Body of pancreas (tissue), 4 donors: ENCODE results near the gene TFB1M.
"Not testable (repeated sequence)": the region's sequence is repeated elsewhere in the genome, so short reads cannot be mapped to it uniquely, and the experiment has no call there.

Experiments used
- POLR2A ChIP-seq, 3 donors: fragments of 450-650 bp; IDR thresholded peaks; one replicate each; pipeline ENCODE4 v1.6.1; 2016; ENCODE audit warnings: antibody characterized with exemption in 3 of 3, mild to moderate bottlenecking in 2 of 3
- TF ChIP-seq, protein P1 (sequence below), 7 experiments: fragments of 450-650 bp in 4 of 7; fragments of 200-600 bp in 3 of 7; sonication (generic) in 3 of 7; IDR thresholded peaks; one replicate each; pipeline ENCODE4 v1.5.1; 2016 to 2019; ENCODE audit warnings: antibody characterized with exemption in 7 of 7

DNA sequence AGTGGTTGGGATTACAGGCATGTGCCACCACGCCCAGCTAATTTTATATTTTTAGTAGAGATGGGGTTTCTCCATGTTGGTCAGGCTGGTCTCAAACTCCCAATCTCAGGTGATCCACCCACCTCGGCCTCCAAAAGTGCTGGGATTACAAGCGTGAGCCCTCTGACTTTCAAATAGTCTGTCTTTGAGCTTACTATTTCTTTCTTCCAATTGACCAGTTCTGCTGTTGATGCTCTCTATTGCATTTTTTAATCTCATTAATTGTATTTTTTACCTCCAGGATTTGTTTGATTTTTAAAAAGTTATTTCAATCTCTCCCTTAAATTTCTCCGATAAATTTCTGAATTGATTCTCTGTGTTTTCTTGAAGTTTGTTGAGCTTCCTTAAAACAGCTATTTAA, 25.6 kb upstream of the TFB1M start:
- not testable (repeated sequence) for TF ChIP-seq POLR2A (IDR thresholded peaks at IDR 0.05)
- TF ChIP-seq, protein P1, sequence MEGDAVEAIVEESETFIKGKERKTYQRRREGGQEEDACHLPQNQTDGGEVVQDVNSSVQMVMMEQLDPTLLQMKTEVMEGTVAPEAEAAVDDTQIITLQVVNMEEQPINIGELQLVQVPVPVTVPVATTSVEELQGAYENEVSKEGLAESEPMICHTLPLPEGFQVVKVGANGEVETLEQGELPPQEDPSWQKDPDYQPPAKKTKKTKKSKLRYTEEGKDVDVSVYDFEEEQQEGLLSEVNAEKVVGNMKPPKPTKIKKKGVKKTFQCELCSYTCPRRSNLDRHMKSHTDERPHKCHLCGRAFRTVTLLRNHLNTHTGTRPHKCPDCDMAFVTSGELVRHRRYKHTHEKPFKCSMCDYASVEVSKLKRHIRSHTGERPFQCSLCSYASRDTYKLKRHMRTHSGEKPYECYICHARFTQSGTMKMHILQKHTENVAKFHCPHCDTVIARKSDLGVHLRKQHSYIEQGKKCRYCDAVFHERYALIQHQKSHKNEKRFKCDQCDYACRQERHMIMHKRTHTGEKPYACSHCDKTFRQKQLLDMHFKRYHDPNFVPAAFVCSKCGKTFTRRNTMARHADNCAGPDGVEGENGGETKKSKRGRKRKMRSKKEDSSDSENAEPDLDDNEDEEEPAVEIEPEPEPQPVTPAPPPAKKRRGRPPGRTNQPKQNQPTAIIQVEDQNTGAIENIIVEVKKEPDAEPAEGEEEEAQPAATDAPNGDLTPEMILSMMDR (IDR thresholded peaks at IDR 0.05), result not testable (repeated sequence)
